Measurements from ENCODE around the gene TCAP.

TCAP gene

GRCh38 chr17:39652587-39653315, 12.4 kb upstream of the TCAP start:
- DNase-seq, result no peak

- DNase-seq, result no peak
Observed at GRCh38 chr17:39653316-39653661, 11.9 kb upstream of the TCAP start.

GRCh38 chr17:39653662-39654331, 11.4 kb upstream of the TCAP start:
- DNase-seq, result no peak

- DNase-seq, result no peak
Observed at GRCh38 chr17:39655105-39655504, 10.0 kb upstream of the TCAP start.

GRCh38 chr17:39658346-39658745, 6.8 kb upstream of the TCAP start:
- no peak for DNase-seq

- no peak for DNase-seq
Observed at GRCh38 chr17:39658760-39659159, 6.4 kb upstream of the TCAP start.

GRCh38 chr17:39659279-39660010, 5.7 kb upstream of the TCAP start:
- DNase-seq, result no peak

- no peak for DNase-seq
Observed at GRCh38 chr17:39660011-39660360, 5.2 kb upstream of the TCAP start.

- no peak for DNase-seq
Observed at GRCh38 chr17:39660397-39661385, 4.5 kb upstream of the TCAP start.

GRCh38 chr17:39661744-39662541, 3.2 kb upstream of the TCAP start:
- DNase-seq, result no peak

- no peak for DNase-seq
Observed at GRCh38 chr17:39662551-39663339, 2.4 kb upstream of the TCAP start.

GRCh38 chr17:39663340-39663687, 1.8 kb upstream of the TCAP start:
- no peak for DNase-seq

GRCh38 chr17:39663688-39664580, 1.2 kb upstream of the TCAP start:
- no peak for DNase-seq

- DNase-seq, result peak; percentile 18
Observed at GRCh38 chr17:39665642-39666224, 584 bp downstream of the TCAP start.

- no peak for DNase-seq
Observed at GRCh38 chr17:39666231-39666600, 1.1 kb downstream of the TCAP start.

- no peak for DNase-seq
Observed at GRCh38 chr17:39666601-39667261, 1.6 kb downstream of the TCAP start.

- DNase-seq, result no peak
Observed at GRCh38 chr17:39667262-39667944, 2.3 kb downstream of the TCAP start.
